ENCODE measurements around the gene MGST3.
"Not testable (repeated sequence)": the region's sequence is repeated elsewhere in the genome, so short reads cannot be mapped to it uniquely, and the experiment has no call there.

MGST3 gene

DNA sequence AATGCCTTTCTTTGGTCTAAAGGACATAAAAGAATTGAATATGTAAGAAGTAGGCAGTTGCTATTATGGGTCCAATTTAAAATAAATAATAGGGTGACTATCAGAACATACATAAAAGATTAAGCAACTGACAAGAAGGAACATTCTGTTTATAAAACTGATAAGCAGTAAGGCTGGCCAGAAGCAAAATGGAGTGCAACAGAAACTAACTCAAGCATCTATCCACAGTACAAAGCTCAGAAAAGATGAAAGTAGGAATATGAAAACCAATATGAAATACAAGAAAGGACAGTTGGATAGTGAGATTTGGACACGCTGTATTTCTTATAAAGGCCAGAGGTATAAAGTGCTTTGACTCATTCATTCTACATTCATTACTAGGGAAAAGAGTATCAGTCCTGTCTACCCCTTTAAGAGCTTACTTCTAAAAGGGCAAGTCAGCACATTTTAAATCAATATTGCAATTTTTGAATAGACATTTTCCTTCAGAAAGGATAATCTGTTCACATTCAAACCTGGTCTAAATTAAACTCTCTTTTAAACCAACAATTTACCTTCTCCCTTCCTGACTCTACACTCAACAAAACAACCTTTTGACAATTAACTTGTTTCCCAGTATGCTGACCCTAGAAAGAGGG, 52.9 kb downstream of the MGST3 start:
- H3K9me3 Mint-ChIP-seq, result peaks cover 2% of the 10 kb centered on the region
- no peak overlapping the region for H3K4me3 Mint-ChIP-seq
- peak overlapping the region; percentile 67 for H3K27ac Mint-ChIP-seq
- peaks cover 27% of the 10 kb centered on the region for H3K4me1 Mint-ChIP-seq
- H3K27me3 Mint-ChIP-seq, result no peaks in the 10 kb centered on the region
- H3K36me3 Mint-ChIP-seq, result peaks cover 34% of the 10 kb centered on the region
- ATAC-seq (ENCODE audit: low read depth) (no peak), DNase-seq (ENCODE audit: low spot score in 2 of 2) (no peak)

DNA sequence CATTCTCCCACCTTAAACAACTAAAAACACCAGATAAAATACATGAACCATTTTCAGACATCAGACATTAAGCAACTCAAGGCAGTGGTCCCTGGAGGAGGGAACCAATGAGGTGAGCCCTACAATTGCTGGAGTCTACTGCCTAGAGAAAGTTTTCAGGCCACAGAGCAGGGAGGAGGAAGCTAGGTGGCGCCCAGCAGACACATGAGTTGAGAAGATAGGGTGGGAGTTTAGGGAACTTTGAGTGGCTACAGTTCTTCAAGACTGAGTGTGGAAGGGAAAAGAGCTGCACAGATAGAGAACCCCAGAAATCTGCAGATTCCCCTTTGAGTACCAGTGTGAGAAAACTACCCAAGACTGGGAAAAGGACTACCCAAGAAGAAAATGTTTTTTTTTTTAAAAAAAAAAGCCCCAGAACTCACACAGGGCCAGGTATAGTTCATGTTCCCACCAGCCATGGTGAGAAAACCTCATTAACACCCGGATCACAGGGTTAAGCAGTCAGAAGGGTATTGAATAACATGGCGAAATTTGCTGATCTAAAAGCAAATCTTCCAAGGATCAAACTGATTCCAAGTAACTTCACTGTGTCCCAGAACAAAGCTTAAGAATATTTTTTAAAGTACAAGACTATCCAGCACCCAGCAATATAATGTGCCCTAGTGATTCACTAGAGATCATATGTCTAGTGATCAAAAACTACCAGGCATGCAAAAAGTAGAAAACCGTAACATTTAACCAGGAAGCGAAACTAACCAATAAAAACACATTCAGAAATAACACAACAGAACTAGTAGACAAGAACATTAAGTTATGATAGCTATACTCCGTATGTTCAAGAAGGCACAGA, 55.3 kb downstream of the MGST3 start:
- H3K4me3 Mint-ChIP-seq, result peak overlapping the region; percentile 65
- ATAC-seq (ENCODE audit: low read depth), result peak; percentile 93

GRCh38 chr1:165686971-165687433, 56.0 kb downstream of the MGST3 start:
- H3K27ac Mint-ChIP-seq, result peak overlapping the region; percentile 82
- DNase-seq (ENCODE audit: low spot score in 2 of 2) (no peak), ATAC-seq (ENCODE audit: low read depth) (peak; percentile 5)
- peaks cover 35% of the 10 kb centered on the region for H3K4me1 Mint-ChIP-seq
- H3K4me3 Mint-ChIP-seq, result peak overlapping the region; percentile 38
- peaks cover 28% of the 10 kb centered on the region for H3K36me3 Mint-ChIP-seq
- H3K9me3 Mint-ChIP-seq, result peaks cover 2% of the 10 kb centered on the region
- H3K27me3 Mint-ChIP-seq, result no peaks in the 10 kb centered on the region

More for the DNA sequence above, 55.3 kb downstream of the MGST3 start:
- peaks cover 30% of the 10 kb centered on the region for H3K4me1 Mint-ChIP-seq
- H3K27me3 Mint-ChIP-seq, result no peaks in the 10 kb centered on the region
- peak in 1 of 2 donors; percentile 30 for DNase-seq (ENCODE audit: low spot score in 2 of 2)
- H3K27ac Mint-ChIP-seq, result peak overlapping the region; percentile 82
- H3K9me3 Mint-ChIP-seq, result peaks cover 2% of the 10 kb centered on the region
- H3K36me3 Mint-ChIP-seq, result peaks cover 25% of the 10 kb centered on the region

DNA sequence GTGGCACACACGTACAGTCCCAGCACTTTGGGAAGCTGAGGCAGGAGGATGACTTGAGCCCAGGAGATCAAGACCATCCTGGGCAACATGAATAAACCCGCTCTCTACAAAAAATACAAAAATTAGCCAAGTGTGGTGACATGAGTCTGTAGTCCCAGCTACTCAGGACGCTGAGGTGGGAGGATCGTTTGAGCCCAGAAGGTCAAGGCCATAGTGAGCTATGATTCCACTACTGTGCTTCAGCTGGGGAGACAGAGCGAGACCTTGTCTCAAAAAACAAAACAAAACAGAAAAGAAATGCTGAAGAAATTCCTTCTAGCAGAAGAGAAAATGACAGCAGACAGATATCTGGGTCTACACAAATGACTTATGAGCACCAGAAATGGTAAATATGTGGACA, 57.0 kb downstream of the MGST3 start:
- Mint-ChIP-seq H3K4me1 (peaks cover 35% of the 10 kb centered on the region), H3K36me3 (peaks cover 29% of the 10 kb centered on the region), H3K27ac (no peak overlapping the region), H3K9me3 (peaks cover 2% of the 10 kb centered on the region), H3K4me3 (no peak overlapping the region), H3K27me3 (no peaks in the 10 kb centered on the region)
- DNase-seq (ENCODE audit: low spot score in 2 of 2), result no peak
- no peak for ATAC-seq (ENCODE audit: low read depth)

- no peak for ATAC-seq (ENCODE audit: low read depth)
- no peak overlapping the region for H3K27ac Mint-ChIP-seq
- peaks cover 24% of the 10 kb centered on the region for H3K4me1 Mint-ChIP-seq
- peaks cover 24% of the 10 kb centered on the region for H3K36me3 Mint-ChIP-seq
- no peak overlapping the region for H3K4me3 Mint-ChIP-seq
- no peaks in the 10 kb centered on the region for H3K27me3 Mint-ChIP-seq
- no peaks in the 10 kb centered on the region for H3K9me3 Mint-ChIP-seq
- DNase-seq (ENCODE audit: low spot score in 2 of 2), result no peak
Observed at GRCh38 chr1:165695031-165695430, 64.0 kb downstream of the MGST3 start.

- peaks cover 15% of the 10 kb centered on the region for H3K36me3 Mint-ChIP-seq
- peak overlapping the region; percentile 73 for H3K27ac Mint-ChIP-seq
- H3K4me1 Mint-ChIP-seq, result peaks cover 19% of the 10 kb centered on the region
- peak overlapping the region; percentile 38 for H3K4me3 Mint-ChIP-seq
- H3K9me3 Mint-ChIP-seq, result no peaks in the 10 kb centered on the region
- ATAC-seq (ENCODE audit: low read depth) (no peak), DNase-seq (ENCODE audit: low spot score in 2 of 2) (no peak)
- H3K27me3 Mint-ChIP-seq, result no peaks in the 10 kb centered on the region
Observed at GRCh38 chr1:165696625-165697100, 65.6 kb downstream of the MGST3 start.

DNA sequence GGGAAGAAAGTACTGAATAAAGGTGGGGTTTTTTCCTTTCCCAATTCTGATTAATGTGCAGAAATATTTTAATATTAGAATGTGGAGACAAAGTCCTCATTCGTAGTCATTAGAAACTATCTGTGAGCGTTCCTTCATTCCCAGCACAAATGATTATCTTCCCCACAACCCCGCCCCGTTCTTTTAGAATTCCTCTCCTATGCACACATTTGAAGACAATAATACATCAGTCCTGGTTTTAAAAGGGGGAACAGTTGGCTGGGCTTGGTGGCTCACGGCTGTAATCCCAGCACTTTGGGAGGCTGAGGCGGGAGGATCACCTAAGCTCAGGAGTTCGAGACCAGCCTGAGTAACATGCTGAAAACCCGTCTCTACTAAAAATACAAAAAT, 66.5 kb downstream of the MGST3 start:
- H3K36me3 Mint-ChIP-seq, result peaks cover 7% of the 10 kb centered on the region
- ATAC-seq (ENCODE audit: low read depth), result no peak
- DNase-seq (ENCODE audit: low spot score in 2 of 2), result no peak
- peaks cover 14% of the 10 kb centered on the region for H3K4me1 Mint-ChIP-seq
- peak overlapping the region; percentile 99 for H3K4me3 Mint-ChIP-seq
- peak overlapping the region; percentile 96 for H3K27ac Mint-ChIP-seq
- H3K9me3 Mint-ChIP-seq, result no peaks in the 10 kb centered on the region
- H3K27me3 Mint-ChIP-seq, result no peaks in the 10 kb centered on the region

DNA sequence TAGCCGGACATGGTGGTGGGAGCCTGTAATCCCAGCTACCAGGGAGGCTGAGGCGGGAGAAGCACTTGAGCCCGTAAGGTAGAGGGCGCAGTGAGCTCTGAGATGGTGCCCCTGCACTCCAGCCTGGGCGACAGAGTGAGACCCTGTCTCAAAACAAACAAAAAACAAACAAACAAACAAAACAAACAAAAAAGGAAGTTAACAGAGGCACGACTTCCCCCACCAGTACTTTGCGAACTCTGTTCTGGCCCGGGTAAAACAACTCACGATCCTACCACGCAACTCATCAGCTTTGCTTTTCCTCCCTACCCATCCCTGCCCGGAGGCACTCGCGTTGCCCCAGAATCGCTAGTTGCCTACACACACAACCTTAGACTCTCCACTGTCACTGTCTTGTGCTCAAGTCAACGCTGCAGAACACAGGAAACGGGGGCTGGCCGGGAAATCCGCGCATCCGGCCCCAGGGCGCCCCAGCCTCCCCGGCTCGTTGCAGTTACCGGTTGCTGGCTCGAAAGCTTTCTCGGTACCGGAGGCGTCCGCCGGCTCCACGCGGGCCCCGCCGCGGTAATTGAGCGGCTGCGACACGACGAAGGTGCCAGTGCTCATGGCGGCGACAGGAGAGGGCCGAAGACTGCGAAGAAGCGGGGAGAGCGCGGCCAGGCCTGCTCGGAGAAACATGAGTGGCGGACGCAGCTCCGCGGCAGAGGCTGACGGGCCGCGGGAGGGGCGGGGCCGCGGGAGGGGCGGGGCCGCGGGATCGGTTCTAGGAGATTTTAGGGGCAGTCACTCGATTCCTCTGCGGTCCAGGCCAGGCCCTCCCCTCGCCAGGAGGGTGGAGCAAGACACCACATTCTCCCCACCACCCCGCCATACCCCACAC, 67.1 kb downstream of the MGST3 start, which contains the start of gene ALDH9A1:
Gene ALDH9A1 (minus strand): TSS at position 682 of the 880 bp plus-strand sequence. CDS start 4 bp downstream, at position 678.
- Mint-ChIP-seq H3K4me1 (peaks cover 14% of the 10 kb centered on the region), H3K36me3 (peaks cover 6% of the 10 kb centered on the region), H3K27me3 (no peaks in the 10 kb centered on the region), H3K27ac (peak within 1 kb of the TSS; percentile 96), H3K4me3 (peak within 1 kb of the TSS; percentile 99), H3K9me3 (no peaks in the 10 kb centered on the region)
- DNase-seq (ENCODE audit: low spot score in 2 of 2) (peak; percentile 72 to 83), ATAC-seq (ENCODE audit: low read depth) (peak; percentile 84)

DNA sequence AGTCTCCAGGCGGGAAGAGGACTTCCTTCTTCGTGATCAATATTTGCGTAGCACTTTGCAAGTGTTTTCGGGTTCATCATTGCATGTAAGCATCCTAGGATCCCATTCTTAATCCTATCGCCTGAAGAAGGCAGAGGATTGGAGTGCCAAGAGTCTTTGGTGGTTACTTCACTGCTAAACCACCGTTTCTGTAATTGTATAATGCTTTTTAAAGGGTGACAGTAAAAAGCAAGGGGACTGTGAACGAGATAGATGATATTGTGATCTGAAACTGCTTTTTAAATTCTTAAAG, 67.7 kb downstream of the MGST3 start:
- no peaks in the 10 kb centered on the region for H3K9me3 Mint-ChIP-seq
- no peak for ATAC-seq (ENCODE audit: low read depth)
- H3K4me1 Mint-ChIP-seq, result peaks cover 14% of the 10 kb centered on the region

DNA sequence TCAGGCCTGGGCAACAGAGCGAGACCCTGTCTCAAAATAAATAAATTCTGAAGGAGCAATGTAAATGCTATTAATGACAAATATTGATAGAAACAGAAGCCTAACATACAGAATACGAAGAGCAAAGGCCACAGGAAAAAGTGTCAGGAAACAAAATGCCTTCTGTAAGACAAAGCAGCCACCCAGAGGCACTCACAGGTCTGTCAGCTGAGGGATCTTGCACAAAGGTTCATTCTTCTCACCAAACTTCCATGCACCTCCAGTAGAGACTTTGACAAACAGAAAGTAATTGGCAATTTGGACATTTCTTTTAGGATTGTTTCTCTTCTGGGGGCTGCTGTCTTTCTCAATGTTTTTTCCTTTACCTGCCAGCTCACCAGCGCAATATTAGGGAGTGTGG, 68.5 kb downstream of the MGST3 start:
- Mint-ChIP-seq H3K27ac (no peak overlapping the region), H3K27me3 (no peaks in the 10 kb centered on the region), H3K4me3 (no peak overlapping the region), H3K4me1 (peaks cover 14% of the 10 kb centered on the region), H3K9me3 (no peaks in the 10 kb centered on the region), H3K36me3 (no peaks in the 10 kb centered on the region)
- DNase-seq (ENCODE audit: low spot score in 2 of 2) (no peak), ATAC-seq (ENCODE audit: low read depth) (no peak)

More for the DNA sequence above, 67.7 kb downstream of the MGST3 start:
- DNase-seq (ENCODE audit: low spot score in 2 of 2), result no peak
- Mint-ChIP-seq H3K4me3 (peak overlapping the region; percentile 99), H3K27ac (peak overlapping the region; percentile 96), H3K36me3 (peaks cover 3% of the 10 kb centered on the region), H3K27me3 (no peaks in the 10 kb centered on the region)

DNA sequence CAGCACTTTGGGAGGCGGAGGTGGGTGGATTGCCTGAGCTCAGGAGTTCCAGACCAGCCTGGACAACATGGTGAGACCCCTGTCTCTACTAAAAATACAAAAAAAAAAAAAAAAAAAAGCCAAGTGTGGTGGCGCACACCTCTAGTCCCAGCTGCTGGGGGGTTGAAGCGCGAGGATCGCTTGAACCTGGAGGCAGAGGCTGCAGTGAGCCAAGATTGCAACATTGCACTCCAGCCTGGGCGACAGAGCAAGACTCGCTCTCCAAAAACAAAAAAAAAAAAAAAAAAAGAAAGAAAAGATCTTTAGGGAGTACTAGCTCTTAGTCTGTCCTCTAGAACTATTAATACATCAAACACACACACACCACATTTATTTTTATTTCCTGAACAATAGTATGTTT, 70.9 kb downstream of the MGST3 start:
- not testable (repeated sequence) for ATAC-seq (ENCODE audit: low read depth); DNase-seq (ENCODE audit: low spot score in 2 of 2); H3K4me3 Mint-ChIP-seq; H3K9me3 Mint-ChIP-seq; H3K27ac Mint-ChIP-seq; H3K36me3 Mint-ChIP-seq; H3K27me3 Mint-ChIP-seq; H3K4me1 Mint-ChIP-seq

- no peak overlapping the region for H3K27ac Mint-ChIP-seq
- peaks cover 2% of the 10 kb centered on the region for H3K4me1 Mint-ChIP-seq
- peaks cover 9% of the 10 kb centered on the region for H3K27me3 Mint-ChIP-seq
- H3K4me3 Mint-ChIP-seq, result no peak overlapping the region
- no peak for DNase-seq (ENCODE audit: low spot score in 2 of 2)
- no peaks in the 10 kb centered on the region for H3K36me3 Mint-ChIP-seq
- no peak for ATAC-seq (ENCODE audit: low read depth)
- no peaks in the 10 kb centered on the region for H3K9me3 Mint-ChIP-seq
Observed at GRCh38 chr1:165703648-165704047, 72.6 kb downstream of the MGST3 start.

Measured in memory B cell (primary cell).